HG03060 (cell line): Measurements from ENCODE around the gene SATB2.

Experiments
- ATAC-seq: cut with Tn5 transposase; IDR thresholded peaks from one replicate; pipeline ENCODE4 v1.9.1; 2021; ENCODE audit warnings: low read depth, moderate number of reproducible peaks; ENCODE audit not compliant: unreplicated experiment

SATB2 gene

DNA sequence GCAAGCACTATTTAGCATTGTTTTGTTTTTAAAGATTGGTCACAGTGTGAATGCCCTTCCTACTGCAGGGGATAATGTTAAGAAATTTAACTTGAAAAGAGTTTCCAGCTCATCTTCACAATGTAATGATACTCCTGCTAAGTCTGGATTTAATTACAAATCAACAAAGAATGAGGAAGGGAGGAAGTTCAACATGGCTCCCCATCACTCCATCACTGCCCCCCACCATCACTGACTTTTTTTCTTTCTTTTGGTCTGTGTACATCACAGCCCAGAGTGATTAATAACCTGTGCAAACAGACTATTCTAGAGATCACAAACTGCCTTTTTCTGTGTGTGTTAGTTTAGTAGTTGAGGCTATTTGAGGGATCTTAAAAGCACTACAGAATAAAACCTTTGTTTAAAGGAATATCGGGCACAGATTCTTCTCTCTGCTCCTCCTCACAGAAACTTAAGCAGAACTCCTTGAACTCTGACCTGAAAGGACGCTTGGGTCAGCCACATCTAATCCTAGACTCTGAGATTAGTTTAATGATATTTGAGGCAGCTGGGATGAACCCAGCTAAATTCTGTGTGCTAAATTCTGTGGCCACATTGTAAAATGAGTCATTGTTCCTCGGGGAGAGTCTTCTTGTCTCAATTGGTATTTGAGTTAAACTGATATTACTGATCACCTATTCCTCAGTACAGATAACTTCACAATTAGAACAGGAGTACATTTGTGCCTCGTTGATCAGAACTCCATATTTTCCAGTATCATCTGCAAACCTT is 47.8 kb downstream of the SATB2 start:
- ATAC-seq = no peak

DNA sequence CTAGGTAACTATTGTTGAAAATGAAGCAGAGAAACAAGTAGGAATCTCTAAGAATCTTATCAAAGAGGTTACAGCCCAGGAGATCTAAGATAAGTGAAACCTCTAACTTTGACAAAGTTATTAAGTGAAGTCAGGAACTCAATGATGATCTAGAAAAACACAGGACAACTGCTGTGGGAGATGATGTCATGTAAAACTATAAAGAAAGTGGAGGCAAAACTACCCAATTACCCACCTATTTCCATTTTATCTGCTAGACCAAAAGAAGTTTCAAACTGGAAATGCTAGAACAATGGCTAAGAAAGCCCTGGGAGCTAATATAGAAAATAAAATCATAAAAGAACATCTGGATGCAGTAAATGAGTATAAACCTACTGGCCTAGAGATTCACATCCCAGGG is 50.3 kb downstream of the SATB2 start:
- ATAC-seq = no peak

- ATAC-seq = no peak
Observed at GRCh38 chr2:199405241-199405640, 52.5 kb downstream of the SATB2 start.

DNA sequence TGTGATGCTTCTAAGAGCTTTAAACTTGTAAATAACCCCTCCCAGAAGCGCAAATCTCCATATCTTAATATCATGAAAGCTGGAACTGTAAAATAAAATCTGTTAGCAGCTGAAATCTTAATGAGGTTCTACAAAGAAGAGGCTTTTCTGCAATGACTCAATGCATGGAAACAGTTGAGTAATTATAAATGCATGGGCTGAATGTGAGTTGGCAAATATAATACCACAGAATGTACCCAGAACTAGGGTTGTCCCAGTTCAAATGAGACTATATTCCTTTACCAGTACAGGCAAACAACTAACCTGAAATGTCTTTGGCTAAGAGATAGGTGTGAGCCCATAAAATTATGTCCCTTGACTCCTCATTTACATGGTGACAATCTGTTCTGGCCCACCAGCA is 52.9 kb downstream of the SATB2 start:
- ATAC-seq = no peak

- no peak for ATAC-seq
Observed at GRCh38 chr2:199395311-199395710, 62.4 kb downstream of the SATB2 start.

DNA sequence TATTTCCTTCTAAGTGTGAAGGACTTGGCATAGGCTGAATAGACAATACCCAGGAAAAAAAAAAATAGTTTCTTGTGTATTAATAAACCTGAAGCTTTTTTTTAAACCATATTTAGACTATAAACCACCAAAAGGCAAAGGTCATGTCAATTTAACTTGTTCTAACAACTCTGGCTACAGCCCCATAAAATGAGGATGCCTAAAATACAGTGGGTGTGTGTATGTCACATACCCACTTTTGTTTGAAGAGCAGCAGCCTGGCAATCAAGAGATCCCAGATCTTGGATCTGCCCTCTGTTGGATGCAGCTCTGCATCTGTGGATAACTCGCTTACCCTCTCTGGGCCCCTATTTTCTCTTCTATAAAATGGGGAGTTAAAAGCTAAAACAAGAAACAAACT is 65.4 kb downstream of the SATB2 start:
- ATAC-seq = no peak

GRCh38 chr2:199388728-199389268 is 68.9 kb downstream of the SATB2 start:
- no peak for ATAC-seq

DNA sequence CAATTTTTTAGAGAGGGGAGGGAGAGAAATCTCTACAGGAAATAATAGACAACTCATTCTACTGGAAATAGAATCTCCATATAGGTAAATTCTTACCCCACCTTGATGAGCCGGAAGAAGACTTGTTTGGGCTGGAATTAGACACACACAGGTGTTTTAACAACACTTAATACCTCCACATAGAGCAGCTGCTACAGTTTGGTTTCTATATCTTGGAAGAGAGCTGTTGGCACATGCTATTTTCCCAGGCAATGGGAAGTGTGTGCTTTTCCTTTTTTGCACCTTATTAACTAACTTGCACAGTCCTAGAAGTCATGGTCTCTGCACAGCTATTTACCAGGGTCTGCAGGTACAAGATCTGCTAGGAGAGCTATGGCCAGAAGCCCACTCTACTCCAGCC is 73.7 kb downstream of the SATB2 start:
- no peak for ATAC-seq

DNA sequence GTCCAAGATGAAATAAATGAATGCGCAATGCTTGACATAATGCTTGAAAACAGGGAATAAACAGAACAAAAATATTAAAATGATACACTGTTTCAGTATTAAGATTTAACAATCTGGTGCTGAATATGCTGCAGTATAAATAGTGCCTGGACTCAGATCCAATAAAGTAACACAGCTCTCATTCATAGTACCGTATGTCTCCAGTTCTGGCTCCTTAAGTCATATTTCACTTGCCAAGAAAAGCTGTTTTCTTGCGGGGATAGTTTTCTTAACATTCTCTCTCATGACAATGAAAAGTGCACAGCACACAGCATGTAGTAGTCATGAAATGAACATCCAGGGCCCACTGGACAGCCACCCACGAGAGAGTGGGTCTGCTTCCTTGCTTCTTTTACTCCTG is 74.7 kb downstream of the SATB2 start:
- no peak for ATAC-seq

DNA sequence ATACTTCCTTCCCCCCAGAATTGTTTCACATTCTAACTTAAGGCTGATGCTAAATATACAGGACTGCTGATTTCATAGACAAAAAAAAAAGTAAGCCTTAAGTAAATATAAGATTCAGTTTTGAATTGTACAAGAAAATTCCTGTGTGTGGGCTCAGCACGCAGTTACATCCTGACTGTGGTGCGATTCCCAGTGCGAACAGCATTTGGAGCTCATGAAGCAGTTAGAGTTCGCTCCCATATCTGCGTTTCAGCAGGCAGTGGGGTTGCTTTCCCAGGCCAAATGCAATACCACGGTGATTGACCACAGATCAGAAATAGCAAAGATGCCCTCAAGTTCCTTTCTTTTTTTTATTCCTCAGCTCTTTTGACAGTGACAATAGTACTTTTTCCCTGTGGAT is 75.6 kb downstream of the SATB2 start:
- ATAC-seq = no peak

GRCh38 chr2:199381531-199381930 is 76.2 kb downstream of the SATB2 start:
- no peak for ATAC-seq

DNA sequence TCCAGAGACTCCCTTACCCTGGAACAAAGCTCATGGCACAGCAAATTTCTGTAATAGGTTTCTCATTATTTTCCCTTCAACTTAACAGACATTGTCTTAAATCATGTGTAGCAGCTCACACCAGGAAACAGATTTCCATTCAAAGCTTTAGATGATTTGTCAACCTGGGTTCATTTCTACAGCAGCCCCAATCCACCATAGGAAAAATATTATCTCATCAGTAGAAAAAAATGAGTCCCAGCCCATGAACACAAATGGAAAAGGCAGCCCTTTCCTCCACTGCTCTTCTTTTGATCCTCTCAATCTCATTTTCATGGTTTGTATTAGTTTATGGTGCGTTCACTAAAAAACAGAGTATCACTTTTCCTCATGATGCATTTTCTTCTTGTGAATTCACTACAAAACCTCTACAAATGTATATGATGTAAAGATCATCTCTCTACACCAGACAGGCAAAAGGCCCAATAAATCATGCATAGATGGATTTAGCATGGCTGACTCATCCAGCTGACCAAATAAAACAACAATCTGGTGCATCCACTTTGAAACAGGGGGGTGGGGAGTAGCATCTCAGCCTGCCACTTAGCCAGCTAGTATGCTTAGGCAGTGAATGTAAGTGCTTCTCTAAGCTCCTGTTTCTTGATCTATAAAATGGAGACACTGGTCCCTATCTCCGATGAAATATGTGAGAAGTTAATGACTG is 78.6 kb downstream of the SATB2 start:
- ATAC-seq = no peak

- ATAC-seq = no peak
Observed at GRCh38 chr2:199370150-199370780, 87.5 kb downstream of the SATB2 start.

GRCh38 chr2:199366406-199366805 is 91.3 kb downstream of the SATB2 start:
- no peak for ATAC-seq

- ATAC-seq = no peak
Observed at GRCh38 chr2:199364153-199364552, 93.6 kb downstream of the SATB2 start.

DNA sequence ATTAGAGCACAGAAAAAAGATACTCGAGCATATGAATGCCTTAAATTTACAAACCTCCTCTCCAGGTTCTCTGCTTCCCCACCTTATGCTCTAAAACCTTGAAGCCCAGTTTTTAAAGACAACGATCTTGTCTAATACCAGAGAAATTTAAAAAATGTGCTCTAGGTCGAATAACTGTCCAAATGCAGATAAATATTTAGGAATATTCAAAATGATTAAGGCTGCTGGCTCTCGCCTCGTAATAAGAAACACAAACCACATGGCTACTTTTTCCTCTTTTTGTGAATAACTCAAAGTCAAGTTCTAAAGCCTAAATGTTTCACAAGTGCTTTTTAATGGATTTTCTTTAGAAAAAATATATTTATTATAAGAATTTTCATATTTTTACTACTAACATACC is 101.3 kb downstream of the SATB2 start:
- ATAC-seq = no peak

DNA sequence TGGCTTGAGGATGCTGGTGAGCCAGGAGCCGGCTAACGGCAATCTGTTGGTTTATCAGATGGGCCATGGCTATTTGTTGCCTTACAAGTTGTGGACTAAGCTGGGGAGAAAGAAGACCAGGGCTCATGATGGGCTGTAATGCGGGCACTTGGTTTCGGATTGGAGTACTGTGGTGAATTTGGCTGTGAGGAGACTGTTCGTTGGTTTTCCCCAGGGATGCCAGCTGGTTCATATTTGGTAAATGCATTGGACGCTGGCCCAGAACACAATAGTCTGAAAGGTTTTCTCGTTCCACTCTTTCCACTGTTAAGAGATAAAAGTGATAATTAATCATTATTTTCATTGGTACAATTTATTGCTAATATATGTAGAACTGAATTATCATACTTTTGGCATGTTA is 108.9 kb downstream of the SATB2 start:
- no peak for ATAC-seq

GRCh38 chr2:199344012-199344411 is 113.7 kb downstream of the SATB2 start:
- ATAC-seq = no peak

GRCh38 chr2:199342334-199342733 is 115.4 kb downstream of the SATB2 start:
- ATAC-seq = no peak

GRCh38 chr2:199341123-199341522 is 116.6 kb downstream of the SATB2 start:
- no peak for ATAC-seq

DNA sequence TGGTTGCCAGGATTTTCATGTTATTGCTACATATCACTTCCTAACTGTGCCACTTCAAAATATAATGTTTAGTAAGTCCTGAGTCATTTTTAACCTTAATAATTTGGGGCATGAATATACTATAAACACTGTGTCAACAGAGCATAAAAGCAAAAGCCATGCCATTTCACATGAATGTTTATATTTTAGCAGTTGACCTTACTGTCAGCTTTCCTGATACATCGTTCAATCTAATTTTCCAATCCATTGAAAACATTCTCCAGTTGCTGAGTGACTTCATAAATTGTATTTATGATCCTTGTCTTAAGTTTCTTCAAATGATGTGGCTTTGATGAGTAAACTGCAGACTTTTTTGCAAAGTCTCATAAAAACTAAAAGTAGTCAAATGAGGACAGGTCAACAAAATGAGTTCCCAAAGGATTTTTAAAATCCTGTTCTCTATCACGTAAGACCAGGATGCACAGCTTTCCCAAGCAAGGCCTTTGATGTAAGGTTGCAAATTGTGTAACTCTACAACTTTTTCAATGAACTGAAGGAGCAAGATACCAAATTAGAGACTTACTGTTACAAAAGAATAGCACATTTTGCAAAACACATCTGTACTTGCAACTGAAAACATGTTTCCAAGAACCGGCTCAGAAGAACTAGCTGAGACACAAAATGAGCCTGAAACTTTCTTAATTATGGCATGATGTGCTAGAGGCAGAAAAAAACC is 117.7 kb downstream of the SATB2 start:
- no peak for ATAC-seq
